GM06990 (cell line): ENCODE results near the gene PIGR.

Experiments used
- DNase-seq: peaks from one replicate; pipeline ENCODE4 v3.0.0-alpha.2; 2011; ENCODE audit not compliant: insufficient read length; ENCODE audit errors: extremely low read depth
- H3K27me3 ChIP-seq: replicated peaks from 2 replicates; pipeline ENCODE4 v1.6.0; 2011; ENCODE audit warnings: low read length; ENCODE audit not compliant: control insufficient read depth, insufficient read depth
- H3K36me3 ChIP-seq: 2 replicates; pipeline ENCODE4 v1.5.1; 2011; ENCODE audit warnings: low read length; ENCODE audit not compliant: control insufficient read depth, insufficient read depth
- H3K4me3 ChIP-seq: replicated peaks from 2 replicates; pipeline ENCODE4 v1.5.1; 2011; ENCODE audit warnings: low read depth, mild to moderate bottlenecking, control low read depth, low read length
- TF ChIP-seq, protein P1 (sequence below): IDR thresholded peaks from 2 replicates; pipeline ENCODE4 v1.5.1; 2011; ENCODE audit warnings: low read length, control low read depth, mild to moderate bottlenecking, inconsistent platforms; ENCODE audit not compliant: insufficient read depth, poor library complexity, severe bottlenecking

PIGR gene

DNA sequence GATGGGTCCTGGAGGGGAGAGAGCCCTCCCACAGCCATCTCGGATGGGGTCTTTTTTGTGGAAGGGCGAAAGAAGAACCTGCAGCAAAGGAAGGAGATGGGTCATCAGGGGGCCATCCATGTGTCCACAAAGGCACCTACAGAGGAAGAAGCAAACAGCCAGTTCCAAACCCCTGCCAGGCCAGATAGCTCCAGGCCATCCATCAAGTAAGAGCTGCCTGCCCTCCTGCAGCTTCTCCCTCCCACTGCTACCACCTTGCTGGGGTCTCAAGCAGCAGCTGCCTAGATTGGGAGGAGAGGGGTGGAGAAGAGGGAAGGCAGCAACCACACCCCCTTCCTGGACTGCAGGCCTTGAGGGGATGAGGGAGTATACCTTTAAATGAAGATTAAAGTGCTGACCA is 19.5 kb upstream of the PIGR start:
- DNase-seq: no peak
- H3K36me3 ChIP-seq: no peaks in the 10 kb centered on the region
- no peak overlapping the region for H3K4me3 ChIP-seq
- TF ChIP-seq, protein P1, sequence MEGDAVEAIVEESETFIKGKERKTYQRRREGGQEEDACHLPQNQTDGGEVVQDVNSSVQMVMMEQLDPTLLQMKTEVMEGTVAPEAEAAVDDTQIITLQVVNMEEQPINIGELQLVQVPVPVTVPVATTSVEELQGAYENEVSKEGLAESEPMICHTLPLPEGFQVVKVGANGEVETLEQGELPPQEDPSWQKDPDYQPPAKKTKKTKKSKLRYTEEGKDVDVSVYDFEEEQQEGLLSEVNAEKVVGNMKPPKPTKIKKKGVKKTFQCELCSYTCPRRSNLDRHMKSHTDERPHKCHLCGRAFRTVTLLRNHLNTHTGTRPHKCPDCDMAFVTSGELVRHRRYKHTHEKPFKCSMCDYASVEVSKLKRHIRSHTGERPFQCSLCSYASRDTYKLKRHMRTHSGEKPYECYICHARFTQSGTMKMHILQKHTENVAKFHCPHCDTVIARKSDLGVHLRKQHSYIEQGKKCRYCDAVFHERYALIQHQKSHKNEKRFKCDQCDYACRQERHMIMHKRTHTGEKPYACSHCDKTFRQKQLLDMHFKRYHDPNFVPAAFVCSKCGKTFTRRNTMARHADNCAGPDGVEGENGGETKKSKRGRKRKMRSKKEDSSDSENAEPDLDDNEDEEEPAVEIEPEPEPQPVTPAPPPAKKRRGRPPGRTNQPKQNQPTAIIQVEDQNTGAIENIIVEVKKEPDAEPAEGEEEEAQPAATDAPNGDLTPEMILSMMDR: no peak
- H3K27me3 ChIP-seq: no peaks in the 10 kb centered on the region

DNA sequence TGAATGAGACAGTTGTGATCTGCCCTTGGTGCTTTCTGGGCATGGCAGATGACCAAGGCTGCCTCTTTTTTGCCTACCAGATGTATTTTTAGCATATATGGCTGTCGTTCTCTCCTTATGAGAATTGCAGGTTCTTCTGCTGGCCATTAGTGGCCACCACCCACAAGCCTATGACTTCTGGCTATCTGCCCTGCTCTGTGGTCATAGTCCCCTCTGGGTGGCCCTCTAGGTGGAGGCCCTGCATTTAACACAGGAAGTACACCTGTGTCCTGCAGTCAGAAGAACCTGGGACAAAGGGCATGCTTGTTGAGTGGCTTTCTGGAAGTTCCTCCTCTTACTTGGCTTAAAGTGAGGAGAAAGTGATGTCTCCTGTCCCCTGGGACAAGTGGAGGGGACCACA is 17.5 kb upstream of the PIGR start:
- TF ChIP-seq, protein P1: no peak
- no peaks in the 10 kb centered on the region for H3K36me3 ChIP-seq
- no peaks in the 10 kb centered on the region for H3K27me3 ChIP-seq
- no peak for DNase-seq
- no peak overlapping the region for H3K4me3 ChIP-seq

DNA sequence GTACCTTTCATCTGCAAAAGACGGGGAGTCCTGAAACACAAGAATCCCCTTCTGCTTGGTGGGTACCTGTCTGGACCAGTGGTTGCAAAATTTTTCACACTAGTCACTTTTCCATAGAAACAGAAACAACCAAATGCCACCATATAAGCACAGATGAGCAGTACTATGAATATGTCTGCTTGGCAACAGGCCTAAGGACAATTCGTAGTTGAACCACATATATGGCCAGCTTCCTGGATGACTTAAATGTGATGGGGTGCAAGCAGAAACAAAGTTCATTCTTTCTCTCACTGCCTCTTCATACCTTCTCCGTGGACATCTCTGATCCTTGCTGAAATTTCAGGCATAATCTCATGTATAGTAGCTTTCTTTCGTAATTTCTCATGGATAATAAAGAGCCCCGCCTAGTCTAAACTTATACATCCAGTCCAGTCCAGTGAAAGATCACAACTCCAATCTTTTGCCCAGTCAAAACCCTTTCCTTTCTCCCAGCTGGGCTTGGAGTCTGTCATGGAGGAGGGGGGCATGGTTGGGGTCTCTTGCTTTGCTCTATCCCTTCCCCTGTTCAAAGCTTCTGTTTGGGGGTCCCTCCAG is 16.9 kb upstream of the PIGR start:
- DNase-seq: no peak
- no peak overlapping the region for H3K4me3 ChIP-seq
- no peaks in the 10 kb centered on the region for H3K36me3 ChIP-seq
- TF ChIP-seq, protein P1: no peak
- no peaks in the 10 kb centered on the region for H3K27me3 ChIP-seq

DNA sequence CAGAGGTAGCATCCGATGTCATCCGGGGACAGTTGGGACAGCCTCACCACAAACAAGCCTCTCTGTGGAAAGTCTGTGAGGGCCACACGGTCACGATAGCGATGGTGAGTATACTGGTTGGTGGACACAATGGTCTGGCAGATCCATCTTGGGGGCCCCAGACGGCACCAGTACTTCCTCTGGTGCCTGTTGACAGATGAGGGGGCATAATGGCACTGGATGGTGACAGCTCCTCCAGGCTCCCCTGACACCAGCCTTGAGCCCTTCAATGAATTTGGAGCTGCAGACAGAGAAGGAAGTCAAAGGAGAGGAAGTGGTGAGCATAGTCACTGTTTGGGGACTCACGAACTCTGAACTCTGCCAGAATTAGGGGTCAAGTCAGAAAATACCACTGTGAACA is 16.0 kb upstream of the PIGR start:
- no peak overlapping the region for H3K4me3 ChIP-seq
- no peaks in the 10 kb centered on the region for H3K36me3 ChIP-seq
- no peak for DNase-seq
- TF ChIP-seq, protein P1: no peak
- H3K27me3 ChIP-seq: no peaks in the 10 kb centered on the region

DNA sequence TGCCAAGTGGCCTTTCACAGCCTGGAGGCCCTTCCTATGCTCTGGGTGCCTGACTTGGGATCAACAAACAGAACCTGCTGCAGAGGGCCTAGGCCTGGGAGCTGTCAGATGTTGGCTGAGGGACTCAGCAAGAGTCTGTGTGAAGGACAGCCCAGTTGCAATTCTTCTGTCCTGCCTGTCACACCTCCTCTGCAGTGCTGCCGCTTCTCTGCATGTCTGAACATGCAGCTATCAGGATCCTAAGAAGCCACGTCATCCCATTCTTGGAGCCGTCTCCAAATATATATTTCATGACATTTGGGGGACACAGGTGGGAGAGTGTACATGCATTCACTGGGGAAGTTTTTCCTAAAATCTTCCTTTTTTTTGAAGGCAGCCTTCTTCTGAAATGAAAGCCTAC is 15.4 kb upstream of the PIGR start:
- TF ChIP-seq, protein P1: no peak
- no peak for DNase-seq
- Histone ChIP-seq H3K27me3 (no peaks in the 10 kb centered on the region), H3K4me3 (no peak overlapping the region), H3K36me3 (no peaks in the 10 kb centered on the region)
